Stomach smooth muscle (tissue), 2 donors: ENCODE results near the gene ERC1.
"Not testable (repeated sequence)": the region's sequence is repeated elsewhere in the genome, so short reads cannot be mapped to it uniquely, and the experiment has no call there.

Source experiments
- H3K27ac ChIP-seq: one replicate; pipeline ENCODE4 v1.7.0; 2013; ENCODE audit warnings: mild to moderate bottlenecking, low read length, inconsistent platforms
- H3K27me3 ChIP-seq, 2 donors: one replicate each; pipeline ENCODE4 v1.7.0; 2013; ENCODE audit warnings: low read length in 2 of 2; ENCODE audit not compliant: insufficient read depth in 2 of 2, control insufficient read depth in 1 of 2
- H3K36me3 ChIP-seq, 2 donors: one replicate each; pipeline ENCODE4 v1.7.0; 2013; ENCODE audit warnings: low read length in 2 of 2; ENCODE audit not compliant: control insufficient read depth in 2 of 2, insufficient read depth in 2 of 2
- H3K4me1 ChIP-seq: one replicate; pipeline ENCODE4 v1.7.0; 2013; ENCODE audit warnings: low read length; ENCODE audit not compliant: control insufficient read depth, insufficient read depth
- H3K4me3 ChIP-seq, 2 donors: one replicate each; pipeline ENCODE4 v1.7.0; 2013; ENCODE audit warnings: low read length in 2 of 2
- H3K9ac ChIP-seq, 2 donors: one replicate each; pipeline ENCODE4 v1.7.0; 2013; ENCODE audit warnings: low read length in 2 of 2, mild to moderate bottlenecking in 1 of 2
- H3K9me3 ChIP-seq, 2 donors: one replicate each; pipeline ENCODE4 v1.7.0; 2013; ENCODE audit warnings: low read length in 2 of 2; ENCODE audit not compliant: control insufficient read depth in 2 of 2
- donor health status: healthy.
- donor health status: Pancreatic carcinoma.

Gene ERC1

GRCh38 chr12:1186298-1186697 is 195.3 kb downstream of the ERC1 start:
- H3K27me3 ChIP-seq = no peaks in the 10 kb centered on the region
- no peak overlapping the region for H3K27ac ChIP-seq
- H3K9ac ChIP-seq = no peak overlapping the region
- peaks cover 0 to 5% of the 10 kb centered on the region in 2 donors for H3K36me3 ChIP-seq
- H3K4me1 ChIP-seq = no peaks in the 10 kb centered on the region
- no peak overlapping the region for H3K4me3 ChIP-seq
- H3K9me3 ChIP-seq = no peaks in the 10 kb centered on the region

GRCh38 chr12:1188016-1188415 is 197.0 kb downstream of the ERC1 start:
- H3K4me3 ChIP-seq = no peak overlapping the region
- peaks cover 0 to 5% of the 10 kb centered on the region in 2 donors for H3K36me3 ChIP-seq
- no peak overlapping the region for H3K27ac ChIP-seq
- no peaks in the 10 kb centered on the region for H3K27me3 ChIP-seq
- H3K4me1 ChIP-seq = no peaks in the 10 kb centered on the region
- no peak overlapping the region for H3K9ac ChIP-seq
- H3K9me3 ChIP-seq = no peaks in the 10 kb centered on the region

DNA sequence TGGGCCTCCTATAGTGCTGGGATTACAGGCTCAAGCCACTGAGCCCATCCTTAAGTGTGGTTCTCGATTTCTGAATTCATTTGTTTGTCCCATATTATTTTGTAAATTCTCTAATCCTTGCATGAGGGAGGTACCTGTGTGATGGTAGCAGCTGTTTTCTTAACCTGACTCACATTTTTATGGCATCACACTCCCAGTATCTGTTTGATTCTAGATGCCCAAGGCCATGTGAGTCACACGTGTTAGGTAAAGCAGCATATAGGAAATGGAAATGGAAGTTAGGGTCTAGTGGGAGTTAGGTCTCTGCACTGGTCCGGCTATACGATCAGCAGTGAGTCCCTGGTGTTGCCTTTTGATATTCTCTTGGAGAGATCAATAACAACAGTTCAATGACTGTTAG is 198.1 kb downstream of the ERC1 start:
- H3K36me3 ChIP-seq = peaks cover 0 to 3% of the 10 kb centered on the region in 2 donors
- no peaks in the 10 kb centered on the region for H3K27me3 ChIP-seq
- H3K9me3 ChIP-seq = no peaks in the 10 kb centered on the region
- H3K4me3 ChIP-seq = no peak overlapping the region
- H3K27ac ChIP-seq = no peak overlapping the region
- H3K9ac ChIP-seq = no peak overlapping the region
- no peaks in the 10 kb centered on the region for H3K4me1 ChIP-seq

GRCh38 chr12:1195513-1195912 is 204.5 kb downstream of the ERC1 start:
- Histone ChIP-seq H3K36me3 (peaks cover 0 to 5% of the 10 kb centered on the region in 2 donors), H3K27ac (no peak overlapping the region), H3K9ac (no peak overlapping the region), H3K4me1 (no peaks in the 10 kb centered on the region), H3K27me3 (no peaks in the 10 kb centered on the region), H3K4me3 (no peak overlapping the region), H3K9me3 (no peaks in the 10 kb centered on the region)

DNA sequence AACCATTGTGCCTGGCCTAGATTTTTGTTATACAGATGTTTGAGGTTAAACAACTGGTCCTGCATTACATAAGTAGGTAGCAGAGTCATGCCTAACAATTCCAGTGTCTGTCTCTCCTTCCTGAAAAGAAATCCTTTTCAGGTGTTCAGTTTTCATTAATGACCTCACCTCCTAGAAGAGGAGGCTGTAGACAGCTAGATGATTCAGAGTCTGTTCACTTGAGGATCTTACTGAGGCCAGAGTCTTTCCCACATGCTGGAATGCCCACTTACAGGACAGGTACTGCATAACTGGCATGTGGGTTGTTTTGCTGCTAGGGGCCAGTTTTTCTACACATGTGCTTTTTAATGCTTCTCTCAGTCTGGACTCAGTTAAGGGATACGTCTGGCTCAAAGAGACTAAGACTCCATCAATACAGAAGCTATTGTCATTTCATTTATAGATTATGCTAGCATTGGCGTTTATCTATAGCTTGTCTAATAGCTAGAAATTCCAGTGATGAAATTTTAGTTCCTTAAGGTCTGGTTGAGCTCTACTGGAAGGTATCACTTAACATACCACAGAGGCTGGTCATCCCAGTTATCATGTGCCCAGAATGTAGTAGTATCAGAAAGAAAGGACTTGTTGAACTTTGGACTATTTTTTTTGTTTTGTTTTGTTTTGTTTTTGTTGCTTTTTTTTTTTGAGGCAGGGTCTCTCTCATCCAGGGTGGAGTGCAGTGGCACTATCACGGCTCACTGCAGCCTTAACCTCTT is 206.4 kb downstream of the ERC1 start:
- peaks cover 0 to 5% of the 10 kb centered on the region in 2 donors for H3K36me3 ChIP-seq
- H3K27me3 ChIP-seq = no peaks in the 10 kb centered on the region
- no peaks in the 10 kb centered on the region for H3K9me3 ChIP-seq

GRCh38 chr12:1198854-1199253 is 207.8 kb downstream of the ERC1 start:
- H3K9ac ChIP-seq, H3K36me3 ChIP-seq, H3K27ac ChIP-seq, H3K9me3 ChIP-seq, H3K4me3 ChIP-seq, H3K27me3 ChIP-seq, H3K4me1 ChIP-seq: not testable (repeated sequence)

More for the DNA sequence above, 206.4 kb downstream of the ERC1 start:
- Histone ChIP-seq H3K9ac (no peak overlapping the region), H3K27ac (no peak overlapping the region), H3K4me3 (no peak overlapping the region), H3K4me1 (no peaks in the 10 kb centered on the region)

DNA sequence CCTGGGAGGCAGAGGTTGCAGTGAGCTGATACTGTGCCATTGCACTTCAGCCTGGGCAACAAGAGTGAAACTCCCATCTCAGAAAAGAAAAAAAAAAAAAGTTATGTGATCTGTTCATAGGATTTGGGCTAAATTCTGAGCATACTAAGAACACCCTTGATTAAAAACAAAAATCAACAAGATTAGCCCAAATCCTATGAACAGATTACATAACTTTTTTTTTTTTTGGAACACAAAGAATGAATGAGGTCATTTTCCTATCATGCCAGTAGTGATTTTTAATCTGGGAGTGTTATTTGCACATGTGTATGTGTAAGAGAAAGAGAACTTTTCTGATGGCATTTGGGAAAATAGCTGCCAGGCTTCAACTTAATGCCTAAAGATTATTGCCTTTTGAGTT is 208.7 kb downstream of the ERC1 start:
- no peak overlapping the region for H3K9ac ChIP-seq
- peaks cover 0 to 5% of the 10 kb centered on the region in 2 donors for H3K36me3 ChIP-seq
- H3K9me3 ChIP-seq = no peaks in the 10 kb centered on the region
- H3K4me3 ChIP-seq = no peak overlapping the region
- H3K27me3 ChIP-seq = no peaks in the 10 kb centered on the region
- no peak overlapping the region for H3K27ac ChIP-seq
- no peaks in the 10 kb centered on the region for H3K4me1 ChIP-seq

DNA sequence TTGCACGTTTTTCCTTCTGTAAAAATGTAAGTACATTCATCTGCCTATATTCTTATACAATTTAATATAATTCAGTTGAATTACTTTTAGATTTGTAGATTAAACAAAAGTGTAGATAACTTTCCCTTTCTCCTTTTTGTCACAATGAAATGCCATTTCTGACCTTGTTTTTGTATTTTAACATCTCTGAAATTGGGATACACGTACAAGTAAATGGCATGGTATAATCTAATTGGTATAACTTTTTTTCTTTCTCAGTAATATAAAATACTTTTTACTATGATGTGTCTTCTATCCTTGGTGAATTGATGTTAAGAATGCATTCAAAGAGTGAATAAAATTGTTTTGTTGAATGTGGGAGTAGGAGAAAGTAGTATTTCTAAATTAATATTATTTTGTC is 210.0 kb downstream of the ERC1 start:
- no peaks in the 10 kb centered on the region for H3K4me1 ChIP-seq
- H3K4me3 ChIP-seq = no peak overlapping the region
- H3K27ac ChIP-seq = no peak overlapping the region
- no peaks in the 10 kb centered on the region for H3K27me3 ChIP-seq
- no peak overlapping the region for H3K9ac ChIP-seq
- peaks cover 0 to 5% of the 10 kb centered on the region in 2 donors for H3K36me3 ChIP-seq
- H3K9me3 ChIP-seq = no peaks in the 10 kb centered on the region

GRCh38 chr12:1201886-1202285 is 210.9 kb downstream of the ERC1 start:
- no peaks in the 10 kb centered on the region for H3K27me3 ChIP-seq
- peaks cover 0 to 5% of the 10 kb centered on the region in 2 donors for H3K36me3 ChIP-seq
- no peak overlapping the region for H3K9ac ChIP-seq
- H3K4me3 ChIP-seq = no peak overlapping the region
- H3K27ac ChIP-seq = no peak overlapping the region
- no peaks in the 10 kb centered on the region for H3K4me1 ChIP-seq
- no peaks in the 10 kb centered on the region for H3K9me3 ChIP-seq

- no peak overlapping the region for H3K9ac ChIP-seq
- peak overlapping the region in 1 of 2 donors; percentile 3 for H3K4me3 ChIP-seq
- no peaks in the 10 kb centered on the region for H3K27me3 ChIP-seq
These were observed 212.7 kb downstream of the ERC1 start for GRCh38 chr12:1203735-1204019.

DNA sequence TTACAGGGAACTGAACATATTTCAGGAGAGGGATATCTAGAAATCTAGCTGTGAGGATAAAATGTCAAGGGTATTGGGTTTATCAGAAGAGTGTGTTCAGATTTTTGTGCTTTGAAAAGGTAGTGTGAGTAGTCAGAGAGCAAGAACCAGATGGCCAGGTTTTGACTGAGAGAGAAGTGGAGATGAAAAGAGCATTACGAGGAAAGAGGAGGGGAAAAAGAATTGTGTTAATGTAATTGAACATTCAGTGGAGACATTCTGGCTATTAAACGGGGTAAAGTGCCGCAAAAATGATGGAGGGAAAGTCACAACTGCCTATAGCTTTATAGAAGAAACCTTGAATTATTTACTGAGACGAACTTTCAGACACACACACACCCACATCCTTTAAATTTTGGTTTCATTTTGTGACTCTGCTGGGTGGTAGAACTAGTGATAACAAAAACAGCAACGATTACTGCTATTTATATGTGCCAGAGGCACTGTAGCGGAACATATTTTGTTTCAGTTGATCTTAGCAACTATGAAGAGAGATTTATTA is 213.6 kb downstream of the ERC1 start:
- no peaks in the 10 kb centered on the region for H3K27me3 ChIP-seq
- peak overlapping the region; percentile 52 to 66 for H3K9ac ChIP-seq
- H3K9me3 ChIP-seq = no peaks in the 10 kb centered on the region
- peak overlapping the region; percentile 67 to 69 for H3K4me3 ChIP-seq
- H3K27ac ChIP-seq = peak overlapping the region; percentile 25
- no peaks in the 10 kb centered on the region for H3K36me3 ChIP-seq
- H3K4me1 ChIP-seq = no peaks in the 10 kb centered on the region

More at GRCh38 chr12:1203735-1204019, 212.7 kb downstream of the ERC1 start:
- Histone ChIP-seq H3K4me1 (no peaks in the 10 kb centered on the region), H3K36me3 (no peaks in the 10 kb centered on the region), H3K9me3 (no peaks in the 10 kb centered on the region), H3K27ac (peak overlapping the region; percentile 12)
